ENCODE results near the gene ABHD11. TPM values are rescaled to one million over a fixed set of nuclear protein-coding genes. Genes with fewer than 3 reads are reported as not detected.

Gene ABHD11
- total and polyA plus RNA-seq, 9 of the 15 experiments (the other 6 are each of a cell fraction or from before 2014, with no cell fraction given) = 7.7 to 44.2 (median 18.9) TPM

DNA sequence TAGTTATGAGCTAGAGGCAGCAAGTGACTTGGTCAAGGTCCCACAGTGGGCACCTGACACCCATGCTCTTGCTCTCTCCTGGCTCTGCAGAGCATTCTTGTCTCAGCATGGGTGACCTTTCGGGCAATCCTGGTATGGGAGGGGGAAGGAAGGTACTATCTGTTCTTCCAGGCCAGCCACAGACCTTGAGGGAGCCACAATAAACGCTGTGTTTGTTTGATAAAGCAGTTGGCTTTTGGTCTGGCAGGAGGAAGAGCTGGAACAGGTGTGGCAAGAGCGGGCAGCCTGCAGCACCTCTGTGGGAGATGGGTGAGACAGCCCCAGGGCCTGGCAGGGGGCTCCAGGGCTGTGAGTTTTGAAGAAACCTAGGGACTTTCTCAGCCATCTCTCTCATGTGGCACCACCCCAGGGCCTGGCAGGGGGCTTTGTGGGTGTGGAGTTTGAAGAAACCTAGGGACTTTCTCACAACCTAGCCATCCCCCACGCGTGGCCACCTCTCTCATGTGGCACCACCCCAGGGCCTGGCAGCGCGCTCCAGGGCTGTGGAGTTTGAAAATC is 20.1 kb upstream of the ABHD11 start (continued):
- TF ChIP-seq HMGN3 (IDR thresholded peaks at IDR 0.05; ENCODE audit: borderline replicate concordance, extremely low read depth, insufficient read length, low read depth, low read length) (peak; percentile 29), TARDBP (IDR thresholded peaks at IDR 0.05) (no peak), ARID1B (IDR thresholded peaks at IDR 0.05) (peak; percentile 85), VEZF1 (CRISPR knock-in tag; IDR thresholded peaks at IDR 0.05) (peak; percentile 41; the same call in 1 of the 2 replicates), PBX2 (CRISPR knock-in tag; IDR thresholded peaks at IDR 0.05; ENCODE audit: low read depth) (no peak), PBX2 (tag; conservative IDR thresholded peaks at IDR 0.05; ENCODE audit: low read depth) (no peak), CREB3L1 (IDR thresholded peaks at IDR 0.05; ENCODE audit: borderline replicate concordance, low read depth) (no peak), PML (IDR thresholded peaks at IDR 0.05; ENCODE audit: low read length) (peak; percentile 66), MTA2 (IDR thresholded peaks at IDR 0.05; ENCODE audit: low read depth) (peak; percentile 72), HNRNPK (IDR thresholded peaks at IDR 0.05; ENCODE audit: low read depth, low read length, poor library complexity, severe bottlenecking) (no peak), SMARCA4 (IDR thresholded peaks at IDR 0.05) (peak; percentile 46; the same call in 1 of the 2 replicates), ZNF717 (CRISPR knock-in tag; IDR thresholded peaks at IDR 0.05) (no peak), TAL1 (IDR thresholded peaks at IDR 0.05) (peak; percentile 82), ESRRA (IDR thresholded peaks at IDR 0.05; ENCODE audit: borderline replicate concordance, low read depth) (peak; percentile 17; the same call in 1 of the 2 replicates)
- TF ChIP-seq, protein P1, sequence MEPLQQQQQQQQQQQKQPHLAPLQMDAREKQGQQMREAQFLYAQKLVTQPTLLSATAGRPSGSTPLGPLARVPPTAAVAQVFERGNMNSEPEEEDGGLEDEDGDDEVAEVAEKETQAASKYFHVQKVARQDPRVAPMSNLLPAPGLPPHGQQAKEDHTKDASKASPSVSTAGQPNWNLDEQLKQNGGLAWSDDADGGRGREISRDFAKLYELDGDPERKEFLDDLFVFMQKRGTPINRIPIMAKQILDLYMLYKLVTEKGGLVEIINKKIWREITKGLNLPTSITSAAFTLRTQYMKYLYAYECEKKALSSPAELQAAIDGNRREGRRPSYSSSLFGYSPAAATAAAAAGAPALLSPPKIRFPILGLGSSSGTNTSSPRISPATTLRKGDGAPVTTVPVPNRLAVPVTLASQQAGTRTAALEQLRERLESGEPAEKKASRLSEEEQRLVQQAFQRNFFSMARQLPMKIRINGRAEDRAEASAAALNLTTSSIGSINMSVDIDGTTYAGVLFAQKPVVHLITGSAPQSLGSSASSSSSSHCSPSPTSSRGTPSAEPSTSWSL (CRISPR knock-in tag; IDR thresholded peaks at IDR 0.05; ENCODE audit: borderline replicate concordance) = no peak
- TF ChIP-seq, protein P2, sequence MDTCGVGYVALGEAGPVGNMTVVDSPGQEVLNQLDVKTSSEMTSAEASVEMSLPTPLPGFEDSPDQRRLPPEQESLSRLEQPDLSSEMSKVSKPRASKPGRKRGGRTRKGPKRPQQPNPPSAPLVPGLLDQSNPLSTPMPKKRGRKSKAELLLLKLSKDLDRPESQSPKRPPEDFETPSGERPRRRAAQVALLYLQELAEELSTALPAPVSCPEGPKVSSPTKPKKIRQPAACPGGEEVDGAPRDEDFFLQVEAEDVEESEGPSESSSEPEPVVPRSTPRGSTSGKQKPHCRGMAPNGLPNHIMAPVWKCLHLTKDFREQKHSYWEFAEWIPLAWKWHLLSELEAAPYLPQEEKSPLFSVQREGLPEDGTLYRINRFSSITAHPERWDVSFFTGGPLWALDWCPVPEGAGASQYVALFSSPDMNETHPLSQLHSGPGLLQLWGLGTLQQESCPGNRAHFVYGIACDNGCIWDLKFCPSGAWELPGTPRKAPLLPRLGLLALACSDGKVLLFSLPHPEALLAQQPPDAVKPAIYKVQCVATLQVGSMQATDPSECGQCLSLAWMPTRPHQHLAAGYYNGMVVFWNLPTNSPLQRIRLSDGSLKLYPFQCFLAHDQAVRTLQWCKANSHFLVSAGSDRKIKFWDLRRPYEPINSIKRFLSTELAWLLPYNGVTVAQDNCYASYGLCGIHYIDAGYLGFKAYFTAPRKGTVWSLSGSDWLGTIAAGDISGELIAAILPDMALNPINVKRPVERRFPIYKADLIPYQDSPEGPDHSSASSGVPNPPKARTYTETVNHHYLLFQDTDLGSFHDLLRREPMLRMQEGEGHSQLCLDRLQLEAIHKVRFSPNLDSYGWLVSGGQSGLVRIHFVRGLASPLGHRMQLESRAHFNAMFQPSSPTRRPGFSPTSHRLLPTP (IDR thresholded peaks at IDR 0.05; ENCODE audit: borderline replicate concordance, extremely low read depth, insufficient read length) = no peak

Data from K562 (cell line).